ENCODE data around the gene EEF1G. TPM values are rescaled to one million over a fixed set of nuclear protein-coding genes. Genes with fewer than 3 reads are reported as not detected.

The EEF1G gene, protein sequence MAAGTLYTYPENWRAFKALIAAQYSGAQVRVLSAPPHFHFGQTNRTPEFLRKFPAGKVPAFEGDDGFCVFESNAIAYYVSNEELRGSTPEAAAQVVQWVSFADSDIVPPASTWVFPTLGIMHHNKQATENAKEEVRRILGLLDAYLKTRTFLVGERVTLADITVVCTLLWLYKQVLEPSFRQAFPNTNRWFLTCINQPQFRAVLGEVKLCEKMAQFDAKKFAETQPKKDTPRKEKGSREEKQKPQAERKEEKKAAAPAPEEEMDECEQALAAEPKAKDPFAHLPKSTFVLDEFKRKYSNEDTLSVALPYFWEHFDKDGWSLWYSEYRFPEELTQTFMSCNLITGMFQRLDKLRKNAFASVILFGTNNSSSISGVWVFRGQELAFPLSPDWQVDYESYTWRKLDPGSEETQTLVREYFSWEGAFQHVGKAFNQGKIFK
- 1,787 and 2,092 TPM in 2 replicates for total RNA-seq (2016; rRNA removed; fragmentation: Illumina TruSeq; extraction: Trizol)
- 2,019 and 2,497 TPM in 2 replicates for total RNA-seq (2016; cell fraction: cytosol; rRNA removed; fragmentation: Illumina TruSeq; extraction: Trizol; ENCODE audit: low read depth)
- 1,856 and 2,038 TPM in 2 replicates for total RNA-seq (2016; cell fraction: insoluble cytoplasmic fraction; rRNA removed; fragmentation: Illumina TruSeq; extraction: Trizol)
- 4,333 and 4,899 TPM in 2 replicates for total RNA-seq (2016; cell fraction: membrane; rRNA removed; fragmentation: Illumina TruSeq; extraction: Trizol)
- total RNA-seq (2016; cell fraction: nucleus; rRNA removed; fragmentation: Illumina TruSeq; extraction: Trizol) = 776 and 846 TPM in 2 replicates
- polyA plus RNA-seq (2011; rRNA removed) = 1,819 and 2,144 TPM in 2 replicates
- polyA plus RNA-seq (2011; cell fraction: cytosol; rRNA removed) = 2,392 and 2,528 TPM in 2 replicates
- polyA plus RNA-seq (2011; cell fraction: nucleus; rRNA removed) = 525 and 588 TPM in 2 replicates
- 1,720 and 1,805 TPM in 2 replicates for polyA plus RNA-seq (2012)
- polyA plus RNA-seq (2016; cell fraction: cytosol; fragmentation: Illumina TruSeq; extraction: Trizol; ENCODE audit: low read depth) = 2,631 and 2,980 TPM in 2 replicates
- 2,163 and 2,164 TPM in 2 replicates for polyA plus RNA-seq (2016; cell fraction: insoluble cytoplasmic fraction; fragmentation: Illumina TruSeq; extraction: Trizol; ENCODE audit: low read depth)
- polyA plus RNA-seq (2016; cell fraction: membrane; fragmentation: Illumina TruSeq; extraction: Trizol; ENCODE audit: low read depth) = 4,391 and 4,816 TPM in 2 replicates
- polyA plus RNA-seq (2016; cell fraction: nucleus; fragmentation: Illumina TruSeq; extraction: Trizol; ENCODE audit: insufficient read depth, low read depth) = 1,221 and 1,290 TPM in 2 replicates
- polyA minus RNA-seq (2011; rRNA and poly(A)+ RNA removed; ENCODE audit: low replicate concordance) = 1,467 and 2,851 TPM in 2 replicates
- polyA minus RNA-seq (2011; cell fraction: cytosol; rRNA and poly(A)+ RNA removed) = 835 and 903 TPM in 2 replicates
- polyA minus RNA-seq (2011; cell fraction: nucleus; rRNA and poly(A)+ RNA removed) = 177 and 251 TPM in 2 replicates
- Bru-seq, nascent RNA = percentile 88 among the genes with signal in this experiment
- BruChase-seq, experiment 1, labeled RNA remaining after a 6-hour chase = percentile 88 among the genes with signal in this experiment
- BruChase-seq, experiment 2, labeled RNA remaining after a 2-hour chase = percentile 88 among the genes with signal in this experiment
- long read RNA-seq, experiment 1, transcript EEF1G-201 (10 exons, 1,523 nt) = major isoform, 3,231 of 3,741 reads
- long read RNA-seq, experiment 1, transcript EEF1G-203 (9 exons, 2,496 nt) = minor isoform, 311 of 3,741 reads
- long read RNA-seq, experiment 1, partial matches to known transcripts = 139 of 3,741 reads
- long read RNA-seq, experiment 1, other reads (novel, unspliced or antisense) = 60 of 3,741 reads
- long read RNA-seq, experiment 2, transcript EEF1G-203 (9 exons, 2,496 nt) = minor isoform, 1,614 of 4,499 reads
- long read RNA-seq, experiment 2, transcript EEF1G-201 (10 exons, 1,523 nt) = major isoform, 2,416 of 4,499 reads
- long read RNA-seq, experiment 2, partial matches to known transcripts = 323 of 4,499 reads
- long read RNA-seq, experiment 2, other reads (novel, unspliced or antisense) = 146 of 4,499 reads

DNA sequence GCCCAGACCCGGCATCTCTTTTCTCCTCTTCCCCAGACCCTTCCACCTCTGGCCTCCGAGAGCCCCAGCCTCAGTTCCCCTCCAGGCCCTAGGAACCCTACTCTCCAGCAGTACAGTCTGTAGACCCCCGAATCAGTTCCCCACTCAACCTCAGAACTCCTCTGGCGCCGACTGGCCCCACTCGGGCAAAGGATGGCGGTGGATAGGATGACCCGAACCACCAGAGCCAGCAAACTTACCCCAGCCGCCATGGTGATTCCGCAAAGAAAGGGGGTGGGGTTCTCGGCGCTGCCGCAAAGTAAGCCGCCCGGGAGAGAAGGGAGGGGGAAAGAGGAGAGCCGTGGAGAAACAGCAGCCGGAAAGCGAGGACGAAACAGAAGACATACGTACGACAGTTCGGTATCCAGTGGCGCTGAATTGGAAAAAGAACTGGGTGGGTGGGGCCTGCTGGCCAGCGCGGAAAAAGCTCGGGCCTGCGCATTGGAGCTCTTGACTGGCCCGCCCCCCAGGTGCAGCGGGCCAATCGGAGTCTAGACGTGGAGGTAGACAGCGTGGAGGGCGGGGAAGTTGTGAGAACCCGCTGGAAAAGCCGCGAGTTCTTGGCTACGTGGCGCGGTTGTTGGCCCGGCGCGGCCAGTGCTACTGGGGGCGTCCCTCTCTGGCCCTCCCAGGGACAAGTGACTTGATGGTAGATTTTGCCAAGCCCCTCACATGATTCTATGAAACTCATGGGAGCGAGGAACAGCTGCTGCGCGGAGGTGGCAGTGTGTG, at the start of gene EEF1G:
Gene EEF1G, minus strand, starts transcription at position 300 of the 771 bp plus-strand sequence. Its CDS starts 49 bp downstream, at position 251.
- CTCF ChIA-PET (ENCODE audit: low intra/inter-chr PET ratio, low total read pairs) = no interaction called here
- peak within 1 kb of the TSS; percentile 98 for H3K9ac ChIP-seq (ENCODE audit: insufficient read depth, low read depth, low read length)
- H3K27me3 ChIP-seq (ENCODE audit: control insufficient read depth in 1 of 2, insufficient read depth in 2 of 2, low read length in 2 of 2) = no peaks in the 10 kb centered on the region; a peak in 1 of 5 replicates
- H3K36me3 ChIP-seq (replicated peaks in 1 of 2; ENCODE audit: control insufficient read depth in 1 of 2, insufficient read depth in 2 of 2, low read length in 2 of 2) = peaks cover 19 to 59% of the 10 kb centered on the region in 2 experiments
- peaks cover 8% of the 10 kb centered on the region; the same call in 1 of the 2 replicates for H4K20me1 ChIP-seq (ENCODE audit: insufficient read depth, low read length)
- intact Hi-C loops (cut with micrococcal nuclease; ENCODE audit: unreplicated experiment) = no loop called here
- peak within 1 kb of the TSS; percentile 85 for H3K27ac ChIP-seq (ENCODE audit: extremely low read length, insufficient read depth, low read length)
- WGBS (ENCODE audit: low lambda C conversion rate) = 1% methylated on average over 40 of the region's 46 CpGs
- POLR2A ChIA-PET = interaction anchor here (0.6 to 5.0 kb wide), 47 partner anchors 8 to 267 kb away, joined by 3 to 160 read pairs (median 6); partner anchors contain the start of genes AHNAK, B3GAT3, C11orf98 and CSKMT
- no peaks in the 10 kb centered on the region for H3K9me3 ChIP-seq (ENCODE audit: low read length)
- H3K79me2 ChIP-seq (ENCODE audit: insufficient read depth, low read length) = peaks cover 62% of the 10 kb centered on the region
- BruUV-seq (replicated peaks) = no TSS peak
- in situ Hi-C loops (cut with HindIII; ENCODE audit: extremely low pct_ligation_motif_present, low pct_unique_long_range_greater_than_20kb) = no loop called here
- peak within 1 kb of the TSS; percentile 89 for H3K4me2 ChIP-seq (ENCODE audit: low read depth, low read length)
- H2AFZ ChIP-seq (ENCODE audit: low read length) = no peak within 1 kb of the TSS
- peak; percentile 96 for FAIRE-seq
- peak; percentile 99 for DNase-seq (ENCODE audit: low spot score)
- ATAC-seq = peak; percentile 93
- H3K4me1 ChIP-seq (ENCODE audit: insufficient read depth, low read length) = peaks cover 63% of the 10 kb centered on the region
- H3K4me3 ChIP-seq (replicated peaks in 1 of 3; ENCODE audit: insufficient read depth in 1 of 3, low read depth in 2 of 3, low read length in 3 of 3) = peak within 1 kb of the TSS; percentile 80 to 96 (median 95)
- TF ChIP-seq ZNF124 (CRISPR knock-in tag; IDR thresholded peaks at IDR 0.05) (peak; percentile 64; the same call in 1 of the 2 replicates), PHF8 (CRISPR knock-in tag; IDR thresholded peaks at IDR 0.05) (peak; percentile 86), ZNF431 (CRISPR knock-in tag; IDR thresholded peaks at IDR 0.05; ENCODE audit: borderline replicate concordance, low read depth) (no peak; the same call in 1 of the 2 replicates), HIVEP1 (CRISPR knock-in tag; IDR thresholded peaks at IDR 0.05) (0 out of 2 replicates have a peak, but pooled peaks have one; percentile 62), ATF7-NPFF (CRISPR knock-in tag; IDR thresholded peaks at IDR 0.05; ENCODE audit: low read depth) (peak; percentile 23; the same call in 1 of the 2 replicates), ZNF619 (CRISPR knock-in tag; IDR thresholded peaks at IDR 0.05) (0 out of 2 replicates have a peak, but pooled peaks have one; percentile 47), ZC3H13 (CRISPR knock-in tag; IDR thresholded peaks at IDR 0.05) (no peak), ZNF274 (CRISPR knock-in tag; IDR thresholded peaks at IDR 0.05) (0 out of 2 replicates have a peak, but pooled peaks have one; percentile 49), NAIF1 (CRISPR knock-in tag; IDR thresholded peaks at IDR 0.05; ENCODE audit: borderline replicate concordance) (peak; percentile 88), ZNF256 (CRISPR knock-in tag; conservative IDR thresholded peaks at IDR 0.05) (peak; percentile 59; the same call in 1 of the 2 replicates), ZNF543 (CRISPR knock-in tag; IDR thresholded peaks at IDR 0.05) (0 out of 2 replicates have a peak, but pooled peaks have one; percentile 34), ZMYM2 (CRISPR knock-in tag; IDR thresholded peaks at IDR 0.05) (0 out of 2 replicates have a peak, but pooled peaks have one; percentile 29)
- TF ChIP-seq, protein P1, sequence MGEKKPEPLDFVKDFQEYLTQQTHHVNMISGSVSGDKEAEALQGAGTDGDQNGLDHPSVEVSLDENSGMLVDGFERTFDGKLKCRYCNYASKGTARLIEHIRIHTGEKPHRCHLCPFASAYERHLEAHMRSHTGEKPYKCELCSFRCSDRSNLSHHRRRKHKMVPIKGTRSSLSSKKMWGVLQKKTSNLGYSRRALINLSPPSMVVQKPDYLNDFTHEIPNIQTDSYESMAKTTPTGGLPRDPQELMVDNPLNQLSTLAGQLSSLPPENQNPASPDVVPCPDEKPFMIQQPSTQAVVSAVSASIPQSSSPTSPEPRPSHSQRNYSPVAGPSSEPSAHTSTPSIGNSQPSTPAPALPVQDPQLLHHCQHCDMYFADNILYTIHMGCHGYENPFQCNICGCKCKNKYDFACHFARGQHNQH (CRISPR knock-in tag; IDR thresholded peaks at IDR 0.05) = peak; percentile 67; the same call in 1 of the 2 replicates

Data from HepG2 (cell line).